ENCODE data around the gene COG5.

The COG5 gene

DNA sequence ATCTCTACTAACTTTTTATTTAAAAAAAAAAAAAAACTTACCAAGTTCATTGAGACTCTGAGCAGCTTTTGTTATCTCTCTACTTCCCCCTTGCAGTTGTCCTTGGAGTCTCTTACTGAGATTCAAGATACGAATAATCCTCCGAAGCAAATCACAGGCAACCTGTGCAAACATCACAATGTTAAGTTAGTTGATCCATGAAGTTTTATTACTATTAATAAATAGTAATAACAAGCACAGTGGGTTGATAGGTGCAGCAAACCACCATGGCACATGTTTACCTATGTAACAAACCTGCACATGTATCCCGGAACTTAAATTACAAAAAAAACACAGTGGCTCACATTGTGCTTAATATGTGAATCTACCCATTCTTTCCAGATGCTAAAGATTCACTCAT is 36.5 kb downstream of the COG5 start:
- H3K27me3 Mint-ChIP-seq (ENCODE audit: low read depth, poor library complexity), result no peaks in the 10 kb centered on the region
- H3K27ac Mint-ChIP-seq, result no peak overlapping the region
- no peaks in the 10 kb centered on the region for H3K4me1 Mint-ChIP-seq
- H3K4me3 Mint-ChIP-seq, result no peak overlapping the region
- DNase-seq, result no peak
- peaks cover 6% of the 10 kb centered on the region for H3K9me3 Mint-ChIP-seq
- TF ChIP-seq, protein P1, sequence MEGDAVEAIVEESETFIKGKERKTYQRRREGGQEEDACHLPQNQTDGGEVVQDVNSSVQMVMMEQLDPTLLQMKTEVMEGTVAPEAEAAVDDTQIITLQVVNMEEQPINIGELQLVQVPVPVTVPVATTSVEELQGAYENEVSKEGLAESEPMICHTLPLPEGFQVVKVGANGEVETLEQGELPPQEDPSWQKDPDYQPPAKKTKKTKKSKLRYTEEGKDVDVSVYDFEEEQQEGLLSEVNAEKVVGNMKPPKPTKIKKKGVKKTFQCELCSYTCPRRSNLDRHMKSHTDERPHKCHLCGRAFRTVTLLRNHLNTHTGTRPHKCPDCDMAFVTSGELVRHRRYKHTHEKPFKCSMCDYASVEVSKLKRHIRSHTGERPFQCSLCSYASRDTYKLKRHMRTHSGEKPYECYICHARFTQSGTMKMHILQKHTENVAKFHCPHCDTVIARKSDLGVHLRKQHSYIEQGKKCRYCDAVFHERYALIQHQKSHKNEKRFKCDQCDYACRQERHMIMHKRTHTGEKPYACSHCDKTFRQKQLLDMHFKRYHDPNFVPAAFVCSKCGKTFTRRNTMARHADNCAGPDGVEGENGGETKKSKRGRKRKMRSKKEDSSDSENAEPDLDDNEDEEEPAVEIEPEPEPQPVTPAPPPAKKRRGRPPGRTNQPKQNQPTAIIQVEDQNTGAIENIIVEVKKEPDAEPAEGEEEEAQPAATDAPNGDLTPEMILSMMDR (IDR thresholded peaks at IDR 0.05), result no peak
- H3K36me3 Mint-ChIP-seq (ENCODE audit: low read depth), result peaks cover 49% of the 10 kb centered on the region

DNA sequence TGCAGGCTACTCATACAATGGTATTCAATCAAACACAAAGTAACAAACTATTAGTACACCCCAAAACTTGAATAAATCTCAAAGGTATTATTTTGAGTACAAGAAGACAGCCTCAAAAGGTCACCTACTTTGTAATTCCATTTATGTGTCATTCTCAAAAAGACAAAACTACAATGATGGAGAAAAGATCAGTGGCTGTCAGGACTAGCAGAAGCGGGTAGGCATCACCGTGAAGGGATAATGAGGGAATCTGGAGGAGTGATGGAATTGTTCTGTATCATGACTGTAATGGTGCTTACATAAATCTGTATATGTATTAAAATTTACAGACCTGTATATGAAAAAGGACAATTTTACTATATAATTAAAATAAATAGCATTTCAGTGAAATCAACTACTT is 37.0 kb downstream of the COG5 start:
- Mint-ChIP-seq H3K4me3 (no peak overlapping the region), H3K9me3 (peaks cover 11% of the 10 kb centered on the region), H3K27ac (no peak overlapping the region), H3K27me3 (ENCODE audit: low read depth, poor library complexity) (no peaks in the 10 kb centered on the region), H3K4me1 (no peaks in the 10 kb centered on the region), H3K36me3 (ENCODE audit: low read depth) (peaks cover 55% of the 10 kb centered on the region)
- DNase-seq, result no peak
- TF ChIP-seq, protein P1 (IDR thresholded peaks at IDR 0.05), result no peak

DNA sequence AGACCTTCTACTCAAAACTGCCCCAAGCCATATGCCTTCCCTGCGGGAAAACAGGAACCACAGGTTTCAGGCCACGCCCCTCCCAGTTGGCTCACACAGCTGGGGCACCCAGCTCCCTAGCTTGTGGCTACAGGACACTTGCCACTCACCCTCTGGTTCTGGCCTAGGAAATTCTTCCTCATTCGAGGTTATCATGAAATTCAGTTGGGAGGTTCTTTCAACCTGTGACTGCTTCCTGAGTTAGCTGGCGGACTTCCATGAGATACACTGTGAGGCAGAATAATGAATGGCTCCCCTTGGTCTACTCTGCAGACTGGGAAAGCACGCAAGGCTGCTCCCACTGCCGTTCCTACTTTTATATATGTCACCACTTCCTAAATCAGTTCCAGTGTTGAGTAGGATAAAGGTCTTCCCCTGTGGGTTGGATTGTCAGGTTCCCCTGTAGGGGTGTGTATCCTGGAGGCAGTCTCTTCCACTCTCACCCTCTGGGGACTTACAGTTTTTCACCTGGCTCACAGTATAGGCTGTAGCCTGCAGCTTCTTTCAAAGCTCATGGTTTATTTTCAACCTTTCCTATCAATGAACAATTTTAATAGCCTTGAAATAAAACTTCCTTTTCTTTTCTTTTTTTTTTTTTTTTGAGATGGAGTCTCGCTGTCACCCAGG is 56.9 kb downstream of the COG5 start:
- peaks cover 48% of the 10 kb centered on the region for H3K9me3 Mint-ChIP-seq
- H3K36me3 Mint-ChIP-seq (ENCODE audit: low read depth), result peaks cover 60% of the 10 kb centered on the region
- H3K27ac Mint-ChIP-seq, result no peak overlapping the region
- H3K27me3 Mint-ChIP-seq (ENCODE audit: low read depth, poor library complexity), result no peaks in the 10 kb centered on the region
- no peak for DNase-seq
- no peak overlapping the region for H3K4me3 Mint-ChIP-seq
- TF ChIP-seq, protein P1 (IDR thresholded peaks at IDR 0.05), result no peak
- H3K4me1 Mint-ChIP-seq, result peaks cover 8% of the 10 kb centered on the region

DNA sequence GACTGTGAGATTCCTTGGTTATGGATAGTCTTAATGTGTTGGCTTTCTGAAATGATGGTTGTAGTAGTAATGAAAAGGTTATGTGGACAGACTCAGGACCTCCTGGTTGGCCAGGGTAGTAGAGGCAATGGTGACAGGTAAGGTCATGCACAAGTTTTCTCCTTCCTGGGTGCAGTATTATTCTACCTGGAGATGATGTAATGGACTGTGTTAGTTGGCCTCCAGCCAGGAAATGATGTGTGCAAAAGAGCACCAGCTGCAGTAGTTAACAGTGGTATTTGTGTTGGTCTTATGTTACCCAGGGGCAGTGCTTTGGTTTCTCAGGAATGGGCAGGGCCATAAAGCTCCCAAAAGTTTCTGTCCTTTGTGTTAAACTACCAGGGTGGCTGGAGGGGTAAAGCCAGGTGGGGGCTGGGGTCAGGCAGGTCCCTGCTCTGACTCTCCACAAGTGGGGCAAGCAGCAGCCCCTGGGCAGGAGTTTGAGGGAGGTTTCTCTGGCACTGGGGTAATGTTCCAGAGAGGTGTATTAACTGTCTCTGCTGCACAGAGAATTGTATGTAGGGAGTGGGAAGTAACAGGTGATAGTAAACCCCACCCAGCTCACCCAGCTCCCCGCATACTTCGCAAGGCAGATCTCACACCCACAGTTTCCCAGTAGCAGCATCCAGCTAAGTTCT is 57.6 kb downstream of the COG5 start:
- DNase-seq, result no peak
- Mint-ChIP-seq H3K27me3 (ENCODE audit: low read depth, poor library complexity) (no peaks in the 10 kb centered on the region), H3K27ac (no peak overlapping the region), H3K4me3 (no peak overlapping the region), H3K36me3 (ENCODE audit: low read depth) (peaks cover 56% of the 10 kb centered on the region), H3K9me3 (peaks cover 41% of the 10 kb centered on the region), H3K4me1 (peaks cover 8% of the 10 kb centered on the region)
- TF ChIP-seq, protein P1 (IDR thresholded peaks at IDR 0.05), result no peak

DNA sequence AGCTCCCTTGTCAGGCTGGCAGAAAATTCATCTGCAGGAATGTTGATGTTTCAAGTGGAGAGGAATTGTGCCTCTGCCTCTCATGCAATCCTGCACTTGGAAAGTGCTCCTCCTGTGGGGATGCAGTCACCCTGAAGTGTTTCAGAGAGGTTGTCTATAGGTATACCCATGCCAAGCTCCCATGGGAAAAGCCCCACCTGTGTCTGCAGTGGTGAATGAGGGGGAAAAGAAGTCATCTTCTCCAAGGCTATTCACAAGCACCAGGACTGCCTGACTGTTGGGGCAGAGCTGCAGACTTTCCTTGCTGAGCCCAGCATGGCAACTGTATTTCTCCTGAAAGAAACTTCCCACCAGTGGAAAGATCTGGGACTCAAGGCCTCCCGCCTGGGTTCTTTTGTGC is 58.4 kb downstream of the COG5 start:
- peaks cover 8% of the 10 kb centered on the region for H3K4me1 Mint-ChIP-seq
- H3K27me3 Mint-ChIP-seq (ENCODE audit: low read depth, poor library complexity), result no peaks in the 10 kb centered on the region
- H3K4me3 Mint-ChIP-seq, result no peak overlapping the region
- peaks cover 48% of the 10 kb centered on the region for H3K36me3 Mint-ChIP-seq (ENCODE audit: low read depth)
- no peak overlapping the region for H3K27ac Mint-ChIP-seq
- no peak for DNase-seq
- TF ChIP-seq, protein P1 (IDR thresholded peaks at IDR 0.05), result no peak
- H3K9me3 Mint-ChIP-seq, result peaks cover 33% of the 10 kb centered on the region

DNA sequence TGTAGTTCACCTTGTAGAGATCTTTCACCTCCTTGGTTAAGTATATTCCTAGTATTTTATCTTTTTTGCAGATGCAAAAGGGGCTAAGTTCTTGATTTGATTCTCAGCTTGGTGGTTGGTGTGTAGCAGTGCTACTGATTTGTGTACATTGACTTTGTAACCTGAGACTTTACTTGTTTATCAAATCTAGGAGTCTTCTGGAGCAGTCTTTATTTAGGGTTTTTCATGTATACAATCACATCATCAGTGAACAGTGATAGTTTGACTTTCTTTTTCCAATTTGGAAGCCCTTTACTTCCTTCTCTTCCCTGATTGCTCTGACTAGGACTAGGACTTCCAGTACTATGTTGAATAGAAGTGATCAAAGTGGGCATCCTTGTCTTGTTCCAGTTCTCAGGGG is 60.0 kb downstream of the COG5 start:
- H3K36me3 Mint-ChIP-seq (ENCODE audit: low read depth), result peaks cover 37% of the 10 kb centered on the region

More for the DNA sequence above, 60.0 kb downstream of the COG5 start:
- Mint-ChIP-seq H3K9me3 (peaks cover 19% of the 10 kb centered on the region), H3K27me3 (ENCODE audit: low read depth, poor library complexity) (no peaks in the 10 kb centered on the region), H3K27ac (no peak overlapping the region), H3K4me1 (peaks cover 8% of the 10 kb centered on the region), H3K4me3 (no peak overlapping the region)
- no peak for DNase-seq
- TF ChIP-seq, protein P1 (IDR thresholded peaks at IDR 0.05), result no peak
